Measurements from ENCODE around the gene NUDCD3.

The NUDCD3 gene

DNA sequence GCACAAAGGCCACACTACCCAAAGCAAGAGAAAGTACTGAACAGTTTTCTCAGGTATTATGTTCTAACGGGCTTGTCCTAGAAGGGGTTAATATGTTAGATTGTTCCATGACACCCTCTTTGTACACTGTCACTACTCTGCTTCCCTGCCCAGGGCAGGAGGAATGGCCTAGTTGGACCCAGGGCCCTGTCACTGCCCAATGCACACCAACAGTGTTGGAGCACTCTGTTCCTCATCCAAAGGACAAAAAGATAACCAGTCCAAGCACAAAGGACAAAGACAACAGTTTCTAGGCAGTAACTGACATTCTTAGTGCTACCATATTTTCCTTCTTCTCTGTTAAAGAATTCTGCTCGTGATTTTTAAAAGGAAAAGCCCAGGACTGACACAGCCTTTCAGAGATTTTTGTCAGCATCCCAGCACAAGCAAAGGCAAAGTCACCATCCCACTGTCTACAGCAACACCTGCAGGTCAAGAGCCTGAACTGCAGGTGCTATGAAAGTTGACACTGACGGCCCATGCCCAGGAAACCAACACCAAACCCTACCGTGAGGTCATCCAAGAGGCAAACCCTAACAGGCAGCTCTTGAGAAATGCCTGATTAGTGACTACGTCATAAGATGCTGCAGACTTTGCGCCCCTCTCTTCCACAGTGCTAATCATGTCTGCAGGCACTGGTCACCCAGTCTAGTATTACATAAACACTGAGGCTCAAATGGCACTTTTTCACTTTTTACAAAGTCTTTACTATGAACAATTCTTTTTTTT is 13.2 kb downstream of the NUDCD3 start:
- DNase-seq: peak; percentile 62

DNA sequence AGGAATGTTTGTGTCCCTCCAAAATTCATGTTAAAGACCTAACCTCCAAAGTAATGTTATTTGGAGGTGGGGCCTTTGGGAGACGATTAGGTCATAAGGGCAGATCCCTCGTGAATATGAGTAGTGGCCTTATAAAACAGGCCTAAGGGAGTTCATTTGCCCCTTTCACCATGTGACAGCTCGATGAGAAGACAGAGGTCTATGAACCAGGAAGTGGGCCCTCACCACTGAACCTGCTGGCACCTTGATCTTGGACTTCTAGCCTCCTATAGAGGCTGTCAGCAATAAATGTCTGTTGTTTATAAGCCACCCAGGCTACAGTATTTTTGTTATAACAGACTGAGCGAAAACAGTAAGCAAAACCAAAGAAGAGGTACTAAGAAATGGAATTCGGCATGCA is 14.1 kb downstream of the NUDCD3 start:
- no peak for DNase-seq

DNA sequence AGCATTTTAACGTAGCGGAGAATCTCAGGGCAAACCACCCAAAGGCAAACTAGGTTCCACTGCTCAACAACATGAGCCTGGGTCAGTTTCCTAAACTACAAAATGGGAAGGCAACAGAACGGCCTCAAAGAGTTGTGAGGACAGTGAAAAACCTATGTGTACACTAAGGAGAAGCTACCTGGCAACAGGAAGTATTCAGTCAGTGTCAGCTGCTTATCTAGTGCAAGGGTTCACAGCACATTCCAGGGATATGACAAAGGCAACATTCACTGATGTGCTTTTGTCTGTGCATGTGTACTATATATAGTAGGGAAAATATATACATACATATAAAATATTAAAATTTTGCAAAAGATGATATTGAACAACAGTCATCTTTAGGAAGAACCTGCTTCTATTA is 17.2 kb downstream of the NUDCD3 start:
- DNase-seq: no peak

DNA sequence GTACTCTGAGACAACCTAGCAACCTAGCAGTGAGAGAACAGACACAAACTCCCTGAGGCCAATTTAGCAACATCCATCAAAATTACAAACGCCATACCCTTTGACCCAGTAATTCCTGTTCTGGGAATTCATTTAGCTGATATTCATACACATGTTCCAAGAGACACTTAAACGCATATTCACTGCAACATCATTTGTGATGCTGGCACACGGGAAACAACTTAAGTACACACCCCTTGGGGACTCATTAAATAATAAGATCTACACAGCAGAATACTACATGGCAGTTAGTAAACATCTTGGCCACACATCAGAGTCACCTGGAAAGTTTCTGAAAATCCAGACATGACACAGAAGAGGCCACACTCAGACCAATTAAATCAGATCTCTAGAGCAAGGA is 17.6 kb downstream of the NUDCD3 start:
- DNase-seq: no peak

DNA sequence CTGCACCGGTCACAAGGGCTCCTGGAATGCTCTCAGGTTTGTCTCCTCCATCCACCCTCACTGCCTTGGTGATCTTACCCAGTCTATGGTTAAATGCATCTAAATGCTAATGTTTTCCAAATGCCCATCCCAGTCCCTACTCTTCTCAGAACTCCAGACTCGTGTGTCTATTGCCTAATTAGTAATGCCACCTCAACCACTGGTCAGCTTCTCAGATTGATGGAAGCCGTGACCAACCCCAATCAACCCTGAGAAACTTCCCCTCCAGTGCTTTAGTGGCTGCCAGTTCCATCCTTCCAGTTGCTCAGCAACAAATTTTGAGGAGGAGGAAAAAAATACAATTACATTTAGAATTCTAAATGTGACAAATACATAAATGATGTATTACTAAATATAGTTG is 18.6 kb downstream of the NUDCD3 start:
- no peak for DNase-seq

DNA sequence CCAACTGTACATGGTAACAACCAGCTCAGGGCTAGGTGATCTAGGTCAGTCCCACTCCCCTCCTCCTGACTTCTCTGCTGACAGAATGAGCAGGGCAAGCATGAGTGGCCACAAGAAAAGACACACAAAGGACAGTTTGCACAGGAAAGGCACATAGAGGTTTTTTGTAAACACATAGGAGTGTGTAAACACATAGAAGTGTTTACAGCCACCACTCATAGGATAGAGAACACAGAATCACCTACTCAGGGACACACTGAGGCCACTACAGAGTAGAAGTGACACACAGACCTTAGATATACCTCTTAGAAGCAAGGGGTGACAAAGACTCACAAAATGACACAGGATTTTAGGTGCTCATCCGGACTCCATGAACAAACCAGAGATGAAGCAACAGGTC is 19.0 kb downstream of the NUDCD3 start:
- DNase-seq: no peak

DNA sequence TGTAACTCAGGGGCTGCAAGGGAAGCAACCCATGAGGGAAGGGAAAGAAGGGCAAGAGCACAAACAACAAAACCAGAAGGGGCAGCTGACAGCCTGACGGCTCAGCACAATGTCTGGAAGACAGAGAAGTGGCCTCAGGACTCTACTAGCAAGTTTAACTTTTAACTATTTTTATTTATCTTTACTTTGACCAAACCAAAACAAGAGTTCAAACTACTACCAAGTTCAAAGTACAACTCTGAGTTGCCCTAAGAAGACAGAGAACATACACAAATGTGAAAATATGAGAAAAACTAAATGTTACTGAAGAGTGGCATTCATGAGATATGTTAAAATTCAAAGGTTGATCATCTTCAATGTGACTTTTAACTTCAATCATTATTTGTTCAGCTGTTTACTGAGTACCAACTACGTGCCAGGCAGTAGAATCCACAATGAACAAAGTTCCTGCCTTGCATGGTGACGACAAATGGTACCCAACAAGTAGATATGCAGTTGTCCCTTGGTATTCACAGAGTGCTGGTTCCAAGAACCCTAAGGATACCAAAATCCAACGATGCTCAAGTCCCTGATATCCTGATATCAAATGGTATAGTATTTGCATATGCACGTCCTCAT is 19.7 kb downstream of the NUDCD3 start:
- no peak for DNase-seq

DNA sequence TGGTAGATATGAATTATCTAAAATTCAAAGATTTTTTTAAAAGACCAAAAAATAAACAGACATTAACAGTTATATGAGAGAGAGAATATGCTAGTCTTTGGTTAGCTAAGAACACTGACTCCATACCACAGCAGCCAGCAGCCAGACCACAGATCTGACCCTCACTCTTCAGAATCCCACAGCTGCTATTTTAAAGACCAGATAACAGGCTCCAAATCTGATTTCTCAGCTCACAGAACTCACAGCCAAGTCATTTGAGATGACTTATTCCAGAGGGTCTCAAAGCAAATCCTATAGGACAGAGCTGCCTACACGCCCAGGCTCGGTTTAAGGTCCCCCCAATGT is 20.4 kb downstream of the NUDCD3 start:
- DNase-seq: no peak

DNA sequence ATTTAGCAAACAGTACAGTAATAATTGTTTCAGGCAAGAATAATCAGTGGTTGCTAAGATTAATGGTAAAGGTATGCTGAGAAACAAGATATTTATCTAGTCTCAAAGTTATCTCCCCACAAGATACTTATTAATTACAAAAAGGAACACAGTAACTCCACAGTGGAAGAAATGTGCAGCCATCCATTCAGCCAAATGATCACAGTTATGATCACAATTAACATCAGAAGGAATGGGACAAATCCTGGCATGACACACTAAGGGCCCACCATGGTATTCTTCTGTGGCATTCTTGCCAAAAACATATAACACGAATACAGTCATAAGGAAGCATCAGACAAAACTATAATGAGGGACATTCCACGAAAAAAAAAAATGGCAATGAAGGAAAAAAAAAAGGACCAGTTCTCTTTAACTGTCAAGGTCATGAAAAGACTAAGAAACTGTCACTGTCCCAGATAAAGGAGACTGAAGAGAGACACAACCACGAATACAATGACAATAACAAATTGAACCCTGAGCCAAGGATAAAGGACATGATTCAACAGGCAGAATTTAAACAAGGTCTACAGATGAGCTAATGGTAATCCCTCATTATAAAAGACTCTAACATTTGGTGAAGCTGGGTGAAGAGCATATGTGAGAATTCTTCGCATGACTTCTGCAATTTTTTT is 20.9 kb downstream of the NUDCD3 start:
- no peak for DNase-seq

DNA sequence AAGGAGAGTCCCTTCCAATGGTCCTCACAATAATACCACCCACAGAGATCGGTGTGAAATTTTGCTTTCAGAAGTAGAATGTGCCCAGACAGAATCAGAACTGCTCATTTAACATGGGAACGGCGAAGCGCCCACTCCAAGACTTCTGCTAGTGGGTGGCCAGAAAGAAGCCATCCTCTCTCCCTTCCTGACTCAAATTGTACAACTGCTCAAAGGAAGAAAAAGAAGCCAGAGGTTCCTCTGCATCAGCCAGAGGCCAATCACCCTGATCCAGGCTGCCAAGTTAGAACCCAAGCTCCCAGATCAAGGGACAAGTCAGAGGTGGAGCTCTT is 23.3 kb downstream of the NUDCD3 start:
- DNase-seq: no peak

DNA sequence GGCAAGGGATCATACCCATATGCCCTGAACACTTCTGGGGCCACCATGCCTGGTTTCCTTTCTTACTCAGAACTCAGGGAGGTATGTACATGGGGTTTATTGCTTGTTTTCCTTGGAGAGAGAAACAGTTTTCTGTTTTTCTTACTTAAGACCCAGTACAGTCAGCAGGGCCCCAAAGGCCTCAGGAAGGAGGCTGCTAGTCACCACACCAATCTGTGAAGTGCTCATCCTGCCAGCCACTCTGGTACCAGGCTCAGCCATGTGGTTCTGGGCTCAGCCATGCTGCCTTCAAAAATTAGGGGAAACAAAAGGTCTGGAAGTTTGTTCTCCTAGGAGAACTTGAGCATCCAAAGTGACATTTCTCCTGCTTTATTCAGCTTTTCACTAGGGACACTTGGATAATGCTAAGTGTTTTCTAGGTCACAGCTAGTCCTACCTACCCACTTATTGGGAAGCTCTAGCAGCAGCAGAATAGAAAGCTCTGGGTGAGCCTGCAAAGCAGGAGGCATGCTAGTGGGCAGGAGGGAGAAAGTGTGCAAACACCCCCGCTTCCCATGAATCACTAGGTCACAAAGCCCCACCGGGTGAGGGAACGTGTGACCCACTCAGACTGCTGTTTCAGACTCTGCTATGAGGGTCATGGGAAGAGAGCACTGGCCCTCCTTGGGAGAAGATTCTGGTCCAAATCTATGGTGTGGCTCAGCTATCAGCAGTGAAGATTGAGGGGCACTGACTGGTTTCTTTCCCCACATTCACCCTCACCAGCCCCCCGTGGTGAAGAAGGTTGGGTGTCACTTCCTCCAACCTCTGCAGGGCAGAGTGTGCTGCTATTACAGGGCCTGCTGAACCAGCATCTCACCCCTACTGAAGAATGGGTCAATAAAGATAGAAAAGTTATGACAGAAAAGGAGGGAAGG is 23.9 kb downstream of the NUDCD3 start:
- DNase-seq: no peak

DNA sequence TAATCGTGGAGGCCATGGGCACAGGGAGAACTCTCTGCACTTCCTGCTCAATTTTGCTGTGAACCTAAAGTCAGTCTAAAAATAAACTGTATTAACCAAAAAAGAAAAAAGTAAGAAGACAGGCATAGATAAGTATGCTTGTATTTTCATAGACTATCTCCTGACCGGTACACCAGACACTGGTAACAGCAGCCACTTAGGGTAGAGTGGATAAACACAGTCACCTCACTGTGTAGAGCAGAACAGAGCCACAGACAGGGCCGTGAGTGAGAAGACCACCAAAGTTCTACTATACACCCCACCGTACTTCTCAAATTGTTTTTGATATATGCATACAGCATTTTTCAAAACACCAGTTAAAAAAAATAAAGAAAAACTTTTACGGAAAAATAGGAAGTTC is 25.0 kb downstream of the NUDCD3 start:
- DNase-seq: no peak

DNA sequence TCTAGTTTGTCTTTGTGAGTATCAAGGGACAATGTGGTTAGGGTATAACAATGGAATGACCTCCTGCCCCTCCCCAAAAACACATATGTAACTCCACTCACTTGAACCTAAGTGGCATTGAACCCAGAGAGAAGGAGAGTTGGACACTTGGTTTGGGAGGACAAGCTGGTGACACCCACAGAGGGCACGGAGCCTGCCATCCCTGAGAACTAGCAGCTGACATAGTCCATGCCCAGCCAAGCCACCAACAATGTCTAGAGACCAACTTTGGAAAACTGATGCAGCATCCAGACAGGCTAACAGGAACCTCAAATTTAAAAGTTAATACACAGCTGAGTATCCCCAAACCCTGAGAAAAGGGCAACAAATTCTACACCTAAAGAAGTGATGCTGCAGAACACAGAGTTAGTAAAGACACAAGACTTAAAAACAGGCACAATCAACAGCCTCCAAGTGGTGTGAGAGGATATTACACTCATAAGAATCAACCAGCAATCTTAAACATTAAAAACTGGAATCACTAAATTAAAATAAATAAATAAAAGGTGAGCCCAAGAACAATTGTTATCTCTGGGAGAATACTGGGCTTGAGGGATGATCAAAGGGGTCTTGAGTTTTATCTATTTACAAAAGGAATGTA is 27.2 kb downstream of the NUDCD3 start:
- no peak for DNase-seq

DNA sequence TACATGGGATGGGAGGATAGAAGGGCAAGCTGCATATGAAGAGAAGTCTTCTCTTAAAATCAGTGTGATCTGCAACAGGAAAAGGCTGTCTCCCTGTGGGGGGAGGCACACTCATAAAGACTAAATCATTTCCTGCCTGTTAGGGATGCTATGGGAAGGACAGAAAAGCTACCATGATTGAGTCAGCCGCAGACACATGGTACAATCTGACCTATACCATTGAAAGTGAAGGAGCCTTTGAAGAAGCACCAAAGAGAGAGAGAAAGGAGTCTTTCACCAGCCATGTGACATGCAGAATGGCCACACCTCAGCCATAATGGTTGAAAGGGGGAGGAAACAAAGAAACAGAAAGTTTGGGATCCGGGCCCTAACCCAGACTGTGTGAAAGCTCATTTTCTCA is 29.1 kb downstream of the NUDCD3 start:
- DNase-seq: peak; percentile 33

DNA sequence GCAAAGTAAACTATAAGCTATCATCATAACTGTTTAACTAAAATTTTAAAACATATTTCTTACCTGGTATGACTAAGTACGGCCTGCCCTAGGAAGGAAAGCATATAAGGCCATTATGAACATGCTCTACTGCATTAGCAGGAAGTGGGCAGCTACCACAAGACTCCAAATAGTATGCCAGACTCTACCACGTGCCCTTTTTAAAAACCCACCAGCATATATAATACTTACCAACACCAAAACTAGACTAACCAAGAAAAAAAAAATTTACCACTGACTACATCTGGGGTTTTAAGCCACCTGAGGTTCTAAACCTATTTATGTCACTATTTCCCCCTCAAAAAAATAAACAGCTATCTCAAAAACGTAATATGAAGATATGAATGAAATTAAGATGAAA is 30.1 kb downstream of the NUDCD3 start:
- peak; percentile 90 for DNase-seq

DNA sequence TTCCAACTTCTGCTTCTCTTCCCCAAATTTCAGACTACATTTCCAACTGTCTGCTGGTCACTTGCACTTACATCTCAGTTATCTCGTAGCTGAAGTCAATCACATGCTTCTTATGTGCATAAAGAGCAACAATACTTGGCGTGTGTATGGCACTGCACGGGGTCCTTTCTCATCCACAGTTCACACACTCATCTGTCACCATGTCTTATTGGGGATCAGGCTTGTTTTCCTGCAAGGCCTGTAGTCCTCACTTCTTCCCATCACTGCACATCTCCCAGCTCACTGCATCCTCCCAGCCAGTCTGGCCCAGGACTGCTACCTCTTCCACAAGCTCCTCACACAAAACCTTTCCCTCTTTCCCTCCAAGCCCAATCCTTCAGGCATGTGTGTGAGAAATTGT is 35.3 kb downstream of the NUDCD3 start:
- DNase-seq: no peak

DNA sequence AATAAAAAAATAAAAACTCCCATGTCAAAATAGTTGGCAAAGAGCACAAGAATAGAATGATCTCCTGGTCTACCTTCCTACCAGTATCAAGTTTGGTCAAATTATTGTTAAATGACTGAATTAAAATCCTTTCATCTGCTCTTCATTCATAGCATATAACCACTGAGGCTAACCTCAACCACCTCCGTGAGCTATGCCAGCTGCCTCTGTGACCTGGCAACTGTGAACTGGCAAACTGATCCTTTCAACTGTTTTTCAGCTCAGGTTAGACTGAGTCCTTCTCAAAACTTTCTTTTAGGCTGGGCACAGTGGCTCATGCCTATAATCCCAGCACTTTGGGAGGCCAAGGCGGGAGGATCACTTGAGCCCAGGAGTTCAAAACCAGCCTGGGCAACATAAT is 36.1 kb downstream of the NUDCD3 start:
- peak; percentile 9 for DNase-seq

DNA sequence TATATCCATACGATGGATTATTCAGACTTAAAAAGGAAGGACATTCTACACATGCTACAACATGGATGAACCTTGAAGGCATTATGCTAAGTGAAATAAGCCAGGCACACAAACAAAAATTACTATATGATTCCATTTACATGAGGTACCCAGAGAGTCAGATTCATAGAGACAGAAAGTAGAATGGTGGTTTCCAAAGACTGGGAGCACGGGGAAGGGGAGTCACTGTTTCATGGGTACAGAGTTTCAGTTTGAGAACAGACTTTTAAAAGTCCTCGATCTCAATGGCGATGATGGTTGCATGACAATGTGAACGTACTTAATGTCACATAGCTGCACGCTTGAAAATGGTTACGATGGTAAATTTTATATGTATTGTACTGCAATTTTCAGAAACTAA is 39.3 kb downstream of the NUDCD3 start:
- no peak for DNase-seq

DNA sequence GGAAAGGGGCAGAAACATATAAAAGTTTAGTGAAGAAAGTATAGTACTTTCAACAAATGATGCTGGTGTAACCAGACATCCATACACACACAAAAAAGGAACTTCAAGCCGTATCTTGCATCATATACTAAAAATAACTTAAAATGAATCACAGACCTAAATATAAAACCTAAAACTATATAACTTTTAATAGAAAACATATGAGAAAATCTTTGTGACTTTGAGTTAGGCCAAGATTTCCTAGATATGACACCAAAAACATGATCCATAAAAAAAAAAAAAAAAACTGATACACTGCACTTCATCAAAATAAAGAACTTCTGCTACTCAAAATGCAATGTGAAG is 40.9 kb downstream of the NUDCD3 start:
- DNase-seq: no peak

DNA sequence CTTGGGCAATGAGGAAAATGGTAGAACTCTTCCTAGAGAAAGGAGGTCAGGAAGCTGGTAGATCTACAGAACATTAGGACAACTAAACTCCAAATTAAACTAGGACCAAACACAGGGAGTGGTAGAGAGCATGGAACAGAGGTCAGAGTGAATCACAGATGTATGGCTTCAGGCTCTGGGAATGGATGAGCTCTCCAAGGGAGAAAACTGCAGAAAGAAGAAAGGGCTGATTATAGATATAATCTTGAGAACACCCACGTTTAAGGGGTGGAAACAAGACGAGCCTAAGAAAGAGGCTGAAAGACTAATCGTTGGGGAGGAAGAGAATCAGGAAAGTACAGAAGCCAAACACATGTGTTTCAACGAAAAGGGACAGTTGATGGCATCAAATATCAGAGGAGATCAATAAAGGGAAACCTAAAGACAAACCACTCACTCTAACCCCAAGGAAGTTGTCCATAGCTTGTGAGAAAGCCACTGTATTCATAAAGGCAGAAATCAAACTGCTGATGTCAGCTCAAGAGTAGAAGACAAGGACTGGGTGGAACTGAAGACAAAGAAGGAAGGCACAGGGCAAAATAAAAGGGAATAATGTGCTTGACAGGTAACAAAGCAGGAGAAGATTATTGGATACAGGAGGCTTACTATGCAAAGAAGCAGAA is 41.4 kb downstream of the NUDCD3 start:
- DNase-seq: no peak

DNA sequence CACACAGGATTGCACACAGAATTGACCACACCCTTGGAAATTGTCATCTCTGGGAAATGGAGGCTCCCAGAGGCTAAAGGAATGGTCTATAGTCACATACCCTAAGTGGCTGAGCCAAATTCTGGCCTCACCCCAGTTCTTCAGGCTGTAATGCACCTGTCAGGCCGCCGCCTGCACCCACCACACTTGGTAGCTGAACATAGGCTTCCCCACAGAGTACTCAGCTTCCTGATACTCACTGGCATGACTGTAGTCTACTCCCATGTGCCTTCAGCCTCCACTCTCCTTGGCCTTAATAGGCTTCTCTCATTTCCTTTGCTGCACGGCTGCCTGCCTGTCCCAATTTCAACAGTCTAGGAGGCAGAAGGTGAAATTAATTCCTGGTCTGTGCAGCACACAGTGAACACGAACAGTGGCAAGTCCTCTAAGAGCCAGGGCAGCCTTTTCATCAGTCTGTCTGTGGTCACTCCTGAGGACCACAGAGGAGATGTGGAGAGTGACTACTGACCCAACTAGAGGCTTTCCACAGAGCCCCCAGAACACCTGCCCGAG is 42.5 kb downstream of the NUDCD3 start:
- DNase-seq: no peak

DNA sequence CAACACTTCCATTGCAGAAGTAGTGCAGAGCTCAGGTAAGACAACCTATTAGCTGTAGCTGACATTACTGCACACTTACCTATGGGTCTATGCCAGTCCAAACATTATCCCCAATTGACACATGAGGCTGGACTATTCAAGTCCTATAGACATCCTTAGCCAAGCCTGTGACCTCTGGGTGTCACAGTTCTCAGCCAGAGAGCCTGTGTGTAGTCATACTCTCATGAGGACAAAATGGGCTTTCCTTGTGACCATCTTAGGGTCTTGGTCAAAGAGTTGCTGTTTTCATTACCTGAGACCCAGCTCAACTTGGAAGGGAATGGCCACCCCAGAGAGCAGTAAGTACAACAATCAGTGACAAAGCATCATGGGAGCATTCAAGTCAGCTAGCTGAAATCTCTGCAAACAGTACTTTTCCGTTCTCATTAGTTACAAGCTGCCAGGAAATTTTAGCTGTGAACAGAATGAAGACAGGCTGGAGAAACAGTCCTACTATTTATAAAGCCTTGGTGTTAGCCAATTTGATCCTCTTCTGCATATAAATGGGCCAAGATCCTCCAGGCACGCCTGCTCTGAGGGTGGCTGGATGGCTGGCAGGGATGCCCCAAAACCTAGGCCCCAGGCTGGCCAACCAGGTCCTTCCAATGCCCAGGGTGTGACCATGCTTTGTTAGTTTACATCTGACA is 44.3 kb downstream of the NUDCD3 start:
- DNase-seq: no peak

Data from central memory CD4-positive, alpha-beta T cell (primary cell).